Suprapubic skin (tissue), 4 donors: Measurements from ENCODE around the gene RMND5B. TPM values are rescaled to one million over a fixed set of nuclear protein-coding genes. Genes with fewer than 3 reads are reported as not detected.

Experiments used
- DNase-seq, 2 donors: peaks; one replicate each; pipeline ENCODE4 v3.0.0-alpha.2; 2019; ENCODE audit warnings: low spot score in 2 of 2
- H3K27ac ChIP-seq: fragments of 200-600 bp; sonication (generic); one replicate; pipeline ENCODE4 v1.5.1; 2019
- H3K27me3 ChIP-seq: fragments of 200-600 bp; sonication (generic); one replicate; pipeline ENCODE4 v1.5.1; 2019
- H3K36me3 ChIP-seq: fragments of 200-600 bp; sonication (generic); one replicate; pipeline ENCODE4 v1.5.1; 2019
- H3K4me1 ChIP-seq: fragments of 200-600 bp; sonication (generic); one replicate; pipeline ENCODE4 v1.5.1; 2019
- H3K4me3 ChIP-seq: fragments of 200-600 bp; sonication (generic); one replicate; pipeline ENCODE4 v1.5.1; 2019; ENCODE audit warnings: mild to moderate bottlenecking
- H3K9me3 ChIP-seq: fragments of 200-600 bp; sonication (generic); one replicate; pipeline ENCODE4 v1.5.1; 2019
- CTCF ChIP-seq, 2 donors: fragments of 200-600 bp in 1 of 2; fragments of 450-650 bp in 1 of 2; sonication (generic) in 1 of 2; IDR thresholded peaks; one replicate each; pipeline ENCODE4 v1.5.1; 2016 to 2019; ENCODE audit warnings: antibody characterized with exemption in 2 of 2, mild to moderate bottlenecking in 1 of 2, moderate library complexity in 1 of 2
- EP300 ChIP-seq: sonication (generic); formaldehyde crosslinking; IDR thresholded peaks from one replicate; pipeline ENCODE4 v1.6.1; 2017; ENCODE audit warnings: antibody characterized with exemption
- POLR2A ChIP-seq, 2 donors: fragments of 450-650 bp; IDR thresholded peaks; one replicate each; pipeline ENCODE4 v1.6.1; 2017; ENCODE audit warnings: antibody characterized with exemption in 2 of 2, mild to moderate bottlenecking in 2 of 2, moderate library complexity in 2 of 2
- POLR2AphosphoS5 ChIP-seq, 3 donors: sonication (generic); formaldehyde crosslinking; IDR thresholded peaks; one replicate each; pipeline ENCODE4 v1.6.1; 2017; ENCODE audit warnings: antibody characterized with exemption in 3 of 3
- WGBS: methylation state at CpG from one replicate; pipeline ENCODE4 v1.1.5; 2018; 5-methylcytosine and 5-hydroxymethylcytosine counted together
- total RNA-seq, 4 donors: library from RNA; depleted of rRNA; stranded (reverse); fragments of >200 nt; gene quantifications; one replicate each; pipeline ENCODE4 v1.1.0, GENCODE V29; 2016

RMND5B gene
- total RNA-seq, 4 donors from 2014 or later = 38.6 to 60.6 (median 42.9) TPM

- TF ChIP-seq POLR2AphosphoS5 (IDR thresholded peaks at IDR 0.05) (no peak), EP300 (no peak), POLR2A (IDR thresholded peaks at IDR 0.05) (no peak), CTCF (IDR thresholded peaks at IDR 0.05) (no peak)
- no peak for DNase-seq
- Histone ChIP-seq H3K4me1 (peaks cover 45% of the 10 kb centered on the region), H3K27ac (no peak overlapping the region), H3K36me3 (no peaks in the 10 kb centered on the region), H3K9me3 (no peaks in the 10 kb centered on the region), H3K27me3 (peaks cover 25% of the 10 kb centered on the region), H3K4me3 (no peak overlapping the region)
- 90% methylated on average over 9 of the region's 9 CpGs for WGBS
Observed at GRCh38 chr5:178110511-178110910, 20.3 kb upstream of the RMND5B start.

- no peak for TF ChIP-seq EP300
- TF ChIP-seq POLR2AphosphoS5 (IDR thresholded peaks at IDR 0.05) = no peak
- TF ChIP-seq POLR2A (IDR thresholded peaks at IDR 0.05) = no peak
- TF ChIP-seq CTCF (IDR thresholded peaks at IDR 0.05) = no peak
- Histone ChIP-seq H3K27ac (peak overlapping the region; percentile 27), H3K36me3 (no peaks in the 10 kb centered on the region), H3K9me3 (no peaks in the 10 kb centered on the region), H3K27me3 (peaks cover 37% of the 10 kb centered on the region), H3K4me1 (peaks cover 53% of the 10 kb centered on the region), H3K4me3 (no peak overlapping the region)
- no peak for DNase-seq
- WGBS = 29% methylated on average over 3 of the region's 3 CpGs
Observed at GRCh38 chr5:178111925-178112324, 18.9 kb upstream of the RMND5B start.

GRCh38 chr5:178112545-178112944 is 18.3 kb upstream of the RMND5B start:
- WGBS = 61% methylated on average over 5 of the region's 5 CpGs
- TF ChIP-seq POLR2AphosphoS5 (IDR thresholded peaks at IDR 0.05) (no peak), CTCF (IDR thresholded peaks at IDR 0.05) (no peak), POLR2A (IDR thresholded peaks at IDR 0.05) (no peak), EP300 (no peak)
- no peak overlapping the region for H3K4me3 ChIP-seq
- no peaks in the 10 kb centered on the region for H3K9me3 ChIP-seq
- peaks cover 54% of the 10 kb centered on the region for H3K4me1 ChIP-seq
- H3K27me3 ChIP-seq = peaks cover 41% of the 10 kb centered on the region
- no peak for DNase-seq
- H3K27ac ChIP-seq = peak overlapping the region; percentile 75
- no peaks in the 10 kb centered on the region for H3K36me3 ChIP-seq

GRCh38 chr5:178113141-178113787 is 17.6 kb upstream of the RMND5B start, which contains the start of gene N4BP3:
Gene N4BP3, plus strand, starts transcription at chr5:178113532. Its CDS starts 6,052 bp downstream, at chr5:178119584.
- H3K27me3 ChIP-seq = peaks cover 41% of the 10 kb centered on the region
- no peaks in the 10 kb centered on the region for H3K36me3 ChIP-seq
- peak within 1 kb of the TSS; percentile 75 for H3K27ac ChIP-seq
- TF ChIP-seq CTCF (IDR thresholded peaks at IDR 0.05) = peak in 1 of 2 donors; percentile 13
- TF ChIP-seq EP300 = no peak
- TF ChIP-seq POLR2A (IDR thresholded peaks at IDR 0.05) = no peak
- H3K4me3 ChIP-seq = peak within 1 kb of the TSS; percentile 67
- DNase-seq = peak in 1 of 2 donors; percentile 79
- 2% methylated on average over 11 of the region's 96 CpGs for WGBS
- no peaks in the 10 kb centered on the region for H3K9me3 ChIP-seq
- peaks cover 51% of the 10 kb centered on the region for H3K4me1 ChIP-seq

GRCh38 chr5:178113841-178114324 is 16.9 kb upstream of the RMND5B start:
- no peak for DNase-seq
- H3K4me1 ChIP-seq = peaks cover 45% of the 10 kb centered on the region
- TF ChIP-seq POLR2A (IDR thresholded peaks at IDR 0.05) = no peak
- no peak for TF ChIP-seq EP300
- no peak for TF ChIP-seq POLR2AphosphoS5 (IDR thresholded peaks at IDR 0.05)
- no peak for TF ChIP-seq CTCF (IDR thresholded peaks at IDR 0.05)
- H3K27ac ChIP-seq = peak overlapping the region; percentile 75
- H3K4me3 ChIP-seq = peak overlapping the region; percentile 67
- H3K27me3 ChIP-seq = peaks cover 41% of the 10 kb centered on the region
- no peaks in the 10 kb centered on the region for H3K9me3 ChIP-seq
- 6% methylated on average over 5 of the region's 41 CpGs for WGBS
- no peaks in the 10 kb centered on the region for H3K36me3 ChIP-seq
